ENCODE data around the gene COL2A1. TPM values are rescaled to one million over a fixed set of nuclear protein-coding genes. Genes with fewer than 3 reads are reported as not detected.

COL2A1 gene
- total RNA-seq, 1 donor from 2014 or later = 69.1 TPM

DNA sequence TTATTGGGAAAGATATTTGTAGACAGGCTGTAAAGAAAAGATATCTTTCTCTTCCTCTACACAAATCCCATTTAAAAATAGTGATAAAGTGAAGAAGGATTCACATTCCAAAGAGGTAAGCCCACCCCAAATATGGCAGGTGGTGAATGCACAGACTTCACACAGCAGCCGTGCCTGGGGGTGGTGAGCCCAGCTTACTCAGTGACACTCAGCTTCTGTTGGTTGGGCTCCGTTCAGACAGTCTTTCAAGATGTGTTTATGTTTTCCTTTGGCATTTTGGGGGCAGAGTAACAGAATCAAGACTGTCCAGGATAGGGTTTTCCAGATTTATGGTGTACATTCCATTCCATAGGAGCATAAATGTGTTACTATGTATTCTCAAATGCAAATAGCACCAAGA is 4.1 kb upstream of the COL2A1 start:
- Histone ChIP-seq H3K79me2 (ENCODE audit: low read depth) (peaks cover 6% of the 10 kb centered on the region), H3K9ac (no peak overlapping the region), H2AFZ (replicated peaks) (no peak overlapping the region), H4K20me1 (ENCODE audit: low read depth) (no peaks in the 10 kb centered on the region), H3K4me3 (no peak overlapping the region), H3K4me2 (no peak overlapping the region), H3K4me1 (peaks cover 11% of the 10 kb centered on the region), H3K27me3 (peaks cover 100% of the 10 kb centered on the region), H3K36me3 (no peaks in the 10 kb centered on the region), H3K27ac (no peak overlapping the region), H3F3A (ENCODE audit: low read depth) (peaks cover 25% of the 10 kb centered on the region), H3K9me3 (ENCODE audit: low read depth) (no peaks in the 10 kb centered on the region)
- no peak for TF ChIP-seq EZH2 (IDR thresholded peaks at IDR 0.05)
- TF ChIP-seq EZH2phosphoT487 (IDR thresholded peaks at IDR 0.05) = no peak
- TF ChIP-seq, protein P1, sequence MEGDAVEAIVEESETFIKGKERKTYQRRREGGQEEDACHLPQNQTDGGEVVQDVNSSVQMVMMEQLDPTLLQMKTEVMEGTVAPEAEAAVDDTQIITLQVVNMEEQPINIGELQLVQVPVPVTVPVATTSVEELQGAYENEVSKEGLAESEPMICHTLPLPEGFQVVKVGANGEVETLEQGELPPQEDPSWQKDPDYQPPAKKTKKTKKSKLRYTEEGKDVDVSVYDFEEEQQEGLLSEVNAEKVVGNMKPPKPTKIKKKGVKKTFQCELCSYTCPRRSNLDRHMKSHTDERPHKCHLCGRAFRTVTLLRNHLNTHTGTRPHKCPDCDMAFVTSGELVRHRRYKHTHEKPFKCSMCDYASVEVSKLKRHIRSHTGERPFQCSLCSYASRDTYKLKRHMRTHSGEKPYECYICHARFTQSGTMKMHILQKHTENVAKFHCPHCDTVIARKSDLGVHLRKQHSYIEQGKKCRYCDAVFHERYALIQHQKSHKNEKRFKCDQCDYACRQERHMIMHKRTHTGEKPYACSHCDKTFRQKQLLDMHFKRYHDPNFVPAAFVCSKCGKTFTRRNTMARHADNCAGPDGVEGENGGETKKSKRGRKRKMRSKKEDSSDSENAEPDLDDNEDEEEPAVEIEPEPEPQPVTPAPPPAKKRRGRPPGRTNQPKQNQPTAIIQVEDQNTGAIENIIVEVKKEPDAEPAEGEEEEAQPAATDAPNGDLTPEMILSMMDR (IDR thresholded peaks at IDR 0.05) = no peak
- Mint-ChIP-seq H3K36me3 (no peaks in the 10 kb centered on the region), H3K27me3 (ENCODE audit: insufficient read depth, low read depth) (peaks cover 17% of the 10 kb centered on the region), H3K4me1 (peaks cover 22% of the 10 kb centered on the region), H3K4me3 (no peak overlapping the region), H3K27ac (no peak overlapping the region), H3K9me3 (no peaks in the 10 kb centered on the region)
- DNase-seq (ENCODE audit: low spot score) = no peak

DNA sequence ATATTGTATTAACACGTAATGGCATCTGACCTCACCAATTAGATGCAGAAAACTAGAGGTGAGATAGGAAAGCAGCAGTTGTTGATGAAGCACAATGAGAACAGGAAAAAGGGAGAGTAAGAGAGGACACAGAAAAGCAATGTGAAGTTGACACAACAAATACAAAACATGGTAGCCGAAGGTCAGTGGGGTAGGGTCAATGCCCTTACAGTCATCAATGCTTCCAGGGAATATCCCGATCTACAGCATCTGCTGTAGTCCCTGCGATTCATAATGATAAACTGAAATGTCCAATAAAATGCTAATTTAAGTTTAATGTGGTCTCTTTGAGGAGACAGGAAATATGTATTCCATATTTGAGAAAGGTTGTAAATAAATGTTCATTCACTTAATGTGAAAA is 2.9 kb upstream of the COL2A1 start:
- H3F3A ChIP-seq (ENCODE audit: low read depth) = peaks cover 37% of the 10 kb centered on the region
- Mint-ChIP-seq H3K36me3 (no peaks in the 10 kb centered on the region), H3K27me3 (ENCODE audit: insufficient read depth, low read depth) (peaks cover 17% of the 10 kb centered on the region), H3K4me1 (peaks cover 31% of the 10 kb centered on the region), H3K27ac (no peak overlapping the region), H3K9me3 (no peaks in the 10 kb centered on the region), H3K4me3 (no peak overlapping the region)
- no peak overlapping the region for H3K4me2 ChIP-seq
- TF ChIP-seq, protein P1 (IDR thresholded peaks at IDR 0.05) = no peak
- TF ChIP-seq EZH2 (IDR thresholded peaks at IDR 0.05) = no peak
- H2AFZ ChIP-seq (replicated peaks) = no peak overlapping the region
- no peak overlapping the region for H3K4me3 ChIP-seq
- H3K9me3 ChIP-seq (ENCODE audit: low read depth) = no peaks in the 10 kb centered on the region
- peaks cover 10% of the 10 kb centered on the region for H4K20me1 ChIP-seq (ENCODE audit: low read depth)
- H3K27me3 ChIP-seq = peaks cover 100% of the 10 kb centered on the region
- H3K36me3 ChIP-seq = no peaks in the 10 kb centered on the region
- H3K27ac ChIP-seq = no peak overlapping the region
- no peak for DNase-seq (ENCODE audit: low spot score)
- peaks cover 13% of the 10 kb centered on the region for H3K79me2 ChIP-seq (ENCODE audit: low read depth)
- no peak overlapping the region for H3K9ac ChIP-seq
- peaks cover 16% of the 10 kb centered on the region for H3K4me1 ChIP-seq

DNA sequence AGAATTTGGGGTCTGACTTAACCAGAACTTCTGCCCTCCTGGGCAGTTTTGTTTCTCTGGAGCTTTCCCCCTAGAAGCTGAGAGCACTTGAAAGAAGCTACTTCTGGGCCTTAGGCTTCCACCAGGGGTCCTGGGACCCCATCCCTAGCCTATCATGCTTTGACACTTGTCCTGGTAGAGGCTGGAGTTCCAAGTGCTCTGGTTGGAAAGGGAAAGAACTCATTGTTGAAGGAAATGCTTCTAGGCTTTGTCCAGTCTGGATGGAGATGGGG is 1.4 kb upstream of the COL2A1 start:
- Mint-ChIP-seq H3K27ac (no peak overlapping the region), H3K4me1 (peaks cover 38% of the 10 kb centered on the region), H3K4me3 (peak overlapping the region; percentile 92), H3K36me3 (no peaks in the 10 kb centered on the region), H3K9me3 (no peaks in the 10 kb centered on the region), H3K27me3 (ENCODE audit: insufficient read depth, low read depth) (peaks cover 10% of the 10 kb centered on the region)
- Histone ChIP-seq H4K20me1 (ENCODE audit: low read depth) (peaks cover 24% of the 10 kb centered on the region), H3K9me3 (ENCODE audit: low read depth) (no peaks in the 10 kb centered on the region), H3F3A (ENCODE audit: low read depth) (peaks cover 52% of the 10 kb centered on the region), H3K4me1 (peaks cover 22% of the 10 kb centered on the region), H3K79me2 (ENCODE audit: low read depth) (peaks cover 18% of the 10 kb centered on the region), H3K36me3 (no peaks in the 10 kb centered on the region), H3K9ac (no peak overlapping the region), H3K27me3 (peaks cover 91% of the 10 kb centered on the region), H3K4me2 (peak overlapping the region; percentile 82), H3K27ac (no peak overlapping the region), H3K4me3 (peak overlapping the region; percentile 66), H2AFZ (replicated peaks) (peak overlapping the region; percentile 57)
- TF ChIP-seq, protein P1 (IDR thresholded peaks at IDR 0.05) = no peak
- no peak for TF ChIP-seq EZH2phosphoT487 (IDR thresholded peaks at IDR 0.05)
- no peak for DNase-seq (ENCODE audit: low spot score)

Measured in neural progenitor cell (in vitro differentiated cells).